B cell (primary cell): ENCODE data around the gene PLEKHS1. TPM values are rescaled to one million over a fixed set of nuclear protein-coding genes. Genes with fewer than 3 reads are reported as not detected.

ENCODE experiments used
- ATAC-seq: fragments of 200-7000 bp; cut with Tn5 transposase; one replicate; pipeline ENCODE4 v1.10.0; 2021; ENCODE audit warnings: low read depth, mild to moderate bottlenecking, moderate number of reproducible peaks, moderate library complexity
- CTCF ChIA-PET: fragments of 350-600 bp; sonication (Branson Sonifier 250); formaldehyde crosslinking; loops from one replicate; lab custom pipeline; 2021; ENCODE audit warnings: antibody characterized with exemption, inconsistent platforms; lab: Charles Lee
- POLR2A ChIA-PET: fragments of 350-600 bp; sonication (Branson Sonifier 250); formaldehyde crosslinking; loops from one replicate; lab custom pipeline; 2021; ENCODE audit warnings: antibody characterized with exemption; lab: Charles Lee
- DNase-seq: peaks from one replicate; pipeline ENCODE4 v3.0.0; 2013
- H2AFZ ChIP-seq: 2 replicates; pipeline ENCODE4 v1.6.1; 2012; ENCODE audit warnings: mild to moderate bottlenecking, low read depth, low read length; ENCODE audit not compliant: insufficient read depth, poor library complexity, severe bottlenecking
- H3K27ac ChIP-seq, 2 donors: 1 replicate in 1 of 2; 2 replicates in 1 of 2; pipeline ENCODE4 v1.5.1; 2012 to 2013; ENCODE audit warnings: low read length in 2 of 2, mild to moderate bottlenecking in 2 of 2, moderate library complexity in 1 of 2
- H3K27me3 ChIP-seq, 4 experiments: fragments of 200-600 bp in 1 of 4; sonication (generic) in 1 of 4; replicated peaks in 1 of 4; 1 replicate in 2 of 4; 2 replicates in 2 of 4; pipeline versions ENCODE4 v1.6.1 to v1.7.0; 2013 to 2016; ENCODE audit warnings: low read length in 3 of 4, mild to moderate bottlenecking in 2 of 4, mixed read lengths in 1 of 4, moderate library complexity in 1 of 4; ENCODE audit not compliant: insufficient read depth in 4 of 4, control insufficient read depth in 3 of 4; ENCODE audit errors: control extremely low read depth in 1 of 4
- H3K36me3 ChIP-seq, 2 experiments: replicated peaks in 1 of 2; 1 replicate in 1 of 2; 2 replicates in 1 of 2; pipeline versions ENCODE4 v1.6.1 to v1.7.1; 2013; ENCODE audit warnings: low read length in 1 of 2; ENCODE audit not compliant: insufficient read depth in 2 of 2, control insufficient read depth in 1 of 2; ENCODE audit errors: control extremely low read depth in 1 of 2, extremely low read depth in 1 of 2
- H3K4me1 ChIP-seq, 2 donors: fragments of 200-600 bp in 1 of 2; sonication (generic) in 1 of 2; 1 replicate in 1 of 2; 2 replicates in 1 of 2; pipeline versions ENCODE4 v1.5.1 to v1.6.1; 2013 to 2017; ENCODE audit warnings: low read length in 2 of 2; ENCODE audit not compliant: control insufficient read depth in 2 of 2, insufficient read depth in 2 of 2
- H3K4me2 ChIP-seq: replicated peaks from 2 replicates; pipeline ENCODE3; 2012; ENCODE audit warnings: mild to moderate bottlenecking, low read depth, low read length; ENCODE audit not compliant: poor library complexity, severe bottlenecking
- H3K4me3 ChIP-seq, 5 experiments: fragments of 200-600 bp in 1 of 5; sonication (generic) in 1 of 5; 1 replicate in 3 of 5; 2 replicates in 2 of 5; pipeline versions ENCODE4 v1.5.1 to v1.7.0; 2011 to 2016; ENCODE audit warnings: low read length in 4 of 5, mild to moderate bottlenecking in 4 of 5, low read depth in 2 of 5, control low read depth in 1 of 5, moderate library complexity in 1 of 5; ENCODE audit not compliant: insufficient read depth in 1 of 5; ENCODE audit errors: control extremely low read depth in 1 of 5, extremely low read depth in 1 of 5
- H3K79me2 ChIP-seq: fragments of 200-600 bp; sonication (generic); one replicate; pipeline ENCODE4 v1.6.0; 2016; ENCODE audit warnings: low read length; ENCODE audit not compliant: control insufficient read depth, insufficient read depth
- H3K9ac ChIP-seq: fragments of 200-600 bp; sonication (generic); 2 replicates; pipeline ENCODE4 v1.6.1; 2017; ENCODE audit warnings: mild to moderate bottlenecking, low read length, moderate library complexity
- H3K9me3 ChIP-seq, 3 donors: one replicate each; pipeline versions ENCODE4 v1.6.1 to v1.7.1; 2013; ENCODE audit warnings: low read length in 2 of 3; ENCODE audit not compliant: control insufficient read depth in 2 of 3, insufficient read depth in 1 of 3; ENCODE audit errors: control extremely low read depth in 1 of 3
- H4K20me1 ChIP-seq: 2 replicates; pipeline ENCODE4 v1.6.0; 2012; ENCODE audit warnings: mild to moderate bottlenecking, low read length; ENCODE audit not compliant: insufficient read depth, control insufficient read depth, poor library complexity, severe bottlenecking
- H3K27ac Mint-ChIP-seq: one replicate; pipeline ENCODE4 v1.8.0; 2021; ENCODE audit warnings: mixed read lengths
- H3K27me3 Mint-ChIP-seq: one replicate; pipeline ENCODE4 v1.8.0; 2021; ENCODE audit warnings: mixed read lengths
- H3K4me1 Mint-ChIP-seq: one replicate; pipeline ENCODE4 v1.8.0; 2021; ENCODE audit warnings: mixed read lengths
- H3K4me3 Mint-ChIP-seq: one replicate; pipeline ENCODE4 v1.8.0; 2021; ENCODE audit warnings: mixed read lengths
- H3K9me3 Mint-ChIP-seq: one replicate; pipeline ENCODE4 v1.8.0; 2022; ENCODE audit warnings: mixed read lengths; ENCODE audit not compliant: insufficient read depth
- CTCF ChIP-seq: fragments of 200-600 bp; IDR thresholded peaks from one replicate; pipeline ENCODE4 v1.8.0; 2022; ENCODE audit warnings: antibody characterized with exemption, mild to moderate bottlenecking
- EZH2 ChIP-seq: IDR thresholded peaks from 2 replicates; pipeline ENCODE4 v1.6.1; 2012; ENCODE audit warnings: borderline replicate concordance, low read depth, mild to moderate bottlenecking, moderate library complexity, low read length; ENCODE audit not compliant: insufficient read depth, poor library complexity, severe bottlenecking
- WGBS: methylation state at CpG from one replicate; pipeline ENCODE4 v1.1.5; 2013; ENCODE audit warnings: missing lambda C conversion rate; ENCODE audit not compliant: insufficient coverage; 5-methylcytosine and 5-hydroxymethylcytosine counted together
- intact Hi-C: fragments of 100-400 bp; cut with micrococcal nuclease; formaldehyde crosslinking; loops from one replicate; pipeline ENCODE4 v1.10.0; 2022
- polyA plus RNA-seq: library from polyadenylated mRNA; depleted of rRNA; stranded (reverse); fragments of >200 nt; gene quantifications from 2 replicates; pipeline ENCODE4 v1.2.3, GENCODE V29; 2012
- total RNA-seq, 2 donors: library from RNA; stranded (reverse); fragments of 120-200 nt in 1 of 2; gene quantifications; 1 replicate in 1 of 2; 2 replicates in 1 of 2; pipeline versions ENCODE4 v1.2.3 to v1.2.4, GENCODE V29; 2013 to 2022

The PLEKHS1 gene
- total and polyA plus RNA-seq, 2 donors (not counting 1 experiment from before 2014, with no cell fraction given): 0.09 TPM; not detected in 1

- no peak for DNase-seq
- H3K9me3 ChIP-seq: no peaks in the 10 kb centered on the region
- H3K27me3 Mint-ChIP-seq: no peaks in the 10 kb centered on the region
- peaks cover 0 to 11% of the 10 kb centered on the region in 2 experiments for H3K36me3 ChIP-seq
- no peak for ATAC-seq
- H3K4me3 ChIP-seq: no peak overlapping the region
- WGBS: 100% methylated on average over 1 of the region's 4 CpGs
- POLR2A ChIA-PET: no interaction called here
- no peaks in the 10 kb centered on the region for H3K27me3 ChIP-seq
- no peak overlapping the region for H2AFZ ChIP-seq
- no peak overlapping the region for H3K27ac Mint-ChIP-seq
- H3K27ac ChIP-seq: no peak overlapping the region
- TF ChIP-seq EZH2 (no peak), CTCF (no peak)
- intact Hi-C loops: no loop called here
- no peaks in the 10 kb centered on the region for H3K79me2 ChIP-seq
- no peak overlapping the region for H3K9ac ChIP-seq
- CTCF ChIA-PET: no interaction called here
- no peak overlapping the region for H3K4me3 Mint-ChIP-seq
- H3K9me3 Mint-ChIP-seq: no peaks in the 10 kb centered on the region
- no peaks in the 10 kb centered on the region for H4K20me1 ChIP-seq
- H3K4me2 ChIP-seq: no peak overlapping the region
- H3K4me1 ChIP-seq: no peaks in the 10 kb centered on the region
- no peaks in the 10 kb centered on the region for H3K4me1 Mint-ChIP-seq
Observed at GRCh38 chr10:113733635-113734034, 17.8 kb upstream of the PLEKHS1 start.

- ChIA-PET POLR2A (no interaction called here), CTCF (interaction anchor here (0.5 kb wide), 1 partner anchor 14 kb away, joined by 3 read pairs; no protein-coding TSS in a partner anchor)
- Histone ChIP-seq H3K4me2 (no peak overlapping the region), H3K27me3 (no peaks in the 10 kb centered on the region), H3K4me3 (no peak overlapping the region), H3K9me3 (no peaks in the 10 kb centered on the region), H3K27ac (no peak overlapping the region), H3K36me3 (no peaks in the 10 kb centered on the region), H3K79me2 (no peaks in the 10 kb centered on the region), H3K4me1 (no peaks in the 10 kb centered on the region), H4K20me1 (no peaks in the 10 kb centered on the region), H3K9ac (no peak overlapping the region), H2AFZ (no peak overlapping the region)
- no peaks in the 10 kb centered on the region for H3K4me1 Mint-ChIP-seq
- DNase-seq: no peak
- intact Hi-C loops: no loop called here
- ATAC-seq: no peak
- no peaks in the 10 kb centered on the region for H3K9me3 Mint-ChIP-seq
- no peaks in the 10 kb centered on the region for H3K27me3 Mint-ChIP-seq
- 33% methylated on average over 2 of the region's 2 CpGs for WGBS
- no peak overlapping the region for H3K4me3 Mint-ChIP-seq
- H3K27ac Mint-ChIP-seq: no peak overlapping the region
- no peak for TF ChIP-seq EZH2
- TF ChIP-seq CTCF: no peak
Observed at GRCh38 chr10:113735913-113736312, 15.6 kb upstream of the PLEKHS1 start.
